ENCODE measurements around the gene SYT4.

GRCh38 chr18:43278355-43278754 lies 1.1 kb upstream of the SYT4 start:
- TF ChIP-seq CTCF (IDR thresholded peaks at IDR 0.05 in 4 of 5, conservative IDR thresholded peaks at IDR 0.05 in 1 of 5) (no peak), POLR2A (IDR thresholded peaks at IDR 0.05) (no peak)
